K562 (cell line): Measurements from ENCODE around the gene LINGO3. TPM values are rescaled to one million over a fixed set of nuclear protein-coding genes. Genes with fewer than 3 reads are reported as not detected.

ENCODE experiments used
- CEBPG ChIP-seq, 3 experiments: fragments of 200-800 bp in 1 of 3; sonication (Bioruptor generic) in 1 of 3; sonication (generic) in 1 of 3; formaldehyde crosslinking in 1 of 3; IDR thresholded peaks in 2 of 3; conservative IDR thresholded peaks in 1 of 3; 2 replicates each; pipeline versions ENCODE4 v1.6.1 to v1.8.0; 2016 to 2022; ENCODE audit warnings: missing compliant biosample characterization in 2 of 3, missing genetic modification characterization in 2 of 3, mild to moderate bottlenecking in 1 of 3, missing genetic modification reagents in 1 of 3
- DLX4 ChIP-seq: fragments of 250-450 bp; sonication (Bioruptor Pico); IDR thresholded peaks from 2 replicates; pipeline ENCODE4 v1.6.1; 2021; ENCODE audit warnings: mild to moderate bottlenecking
- ETV6 ChIP-seq, 3 experiments: fragments of 150-350 bp in 1 of 3; sonication (generic) in 1 of 3; formaldehyde crosslinking in 1 of 3; IDR thresholded peaks; 2 replicates each; pipeline versions ENCODE4 v1.6.1 to v1.8.0; 2014 to 2022; ENCODE audit warnings: borderline replicate concordance in 2 of 3, low read depth in 2 of 3, antibody characterized with exemption in 1 of 3, low read length in 1 of 3, mild to moderate bottlenecking in 1 of 3, missing genetic modification reagents in 1 of 3
- GABPA ChIP-seq: fragments of 200-800 bp; sonication (Bioruptor generic); conservative IDR thresholded peaks from 2 replicates; pipeline ENCODE4 v1.6.1; 2016; ENCODE audit warnings: low read depth, missing genetic modification characterization, missing compliant biosample characterization
- HNRNPUL1 ChIP-seq: fragments of 200-400 bp; formaldehyde crosslinking; IDR thresholded peaks from 2 replicates; pipeline ENCODE4 v1.6.1; 2017; ENCODE audit warnings: low read length
- PRPF4 ChIP-seq: fragments of 200-400 bp; formaldehyde crosslinking; IDR thresholded peaks from one replicate; pipeline ENCODE4 v1.6.1; 2017; ENCODE audit warnings: low read length, low read depth, mild to moderate bottlenecking; ENCODE audit not compliant: insufficient read depth, poor library complexity, severe bottlenecking
- SP2 ChIP-seq: IDR thresholded peaks from 2 replicates; pipeline ENCODE4 v1.6.1; 2011; ENCODE audit warnings: mild to moderate bottlenecking, low read depth, low read length, moderate library complexity; ENCODE audit not compliant: poor library complexity, severe bottlenecking; ENCODE audit errors: extremely low read depth
- STAT6 ChIP-seq: sonication (generic); formaldehyde crosslinking; IDR thresholded peaks from 2 replicates; pipeline ENCODE4 v1.8.1; 2023; ENCODE audit warnings: mild to moderate bottlenecking, missing genetic modification reagents
- TRIM24 ChIP-seq, 2 experiments: fragments of 450-650 bp; IDR thresholded peaks; 2 replicates each; pipeline ENCODE4 v1.6.1; 2016
- TSC22D4 ChIP-seq: fragments of 450-650 bp; IDR thresholded peaks from 2 replicates; pipeline ENCODE4 v1.6.1; 2016; ENCODE audit warnings: missing genetic modification characterization, missing biosample characterization, control low read depth
- ZBTB49 ChIP-seq: sonication (generic); formaldehyde crosslinking; IDR thresholded peaks from 2 replicates; pipeline ENCODE4 v1.8.0; 2022; ENCODE audit warnings: missing genetic modification reagents, mild to moderate bottlenecking, borderline replicate concordance
- ZNF133 ChIP-seq: fragments of 250-450 bp; sonication (Bioruptor Pico); IDR thresholded peaks from 2 replicates; pipeline ENCODE4 v1.4.0; 2020; ENCODE audit warnings: mild to moderate bottlenecking
- ZNF263 ChIP-seq: sonication (generic); formaldehyde crosslinking; IDR thresholded peaks from 2 replicates; pipeline ENCODE4 v1.8.0; 2022; ENCODE audit warnings: mild to moderate bottlenecking, missing genetic modification reagents, borderline replicate concordance
- ZNF395 ChIP-seq: fragments of 200-800 bp; sonication (Bioruptor generic); IDR thresholded peaks from 2 replicates; pipeline ENCODE4 v1.6.1; 2017; ENCODE audit warnings: missing genetic modification characterization, missing compliant biosample characterization
- ZNF75A ChIP-seq: fragments of 450-650 bp; formaldehyde crosslinking; IDR thresholded peaks from 2 replicates; pipeline ENCODE4 v1.4.0; 2020; ENCODE audit warnings: mild to moderate bottlenecking
- ZNF785 ChIP-seq: fragments of 250-450 bp; sonication (Bioruptor Pico); IDR thresholded peaks from 2 replicates; pipeline ENCODE4 v1.4.0; 2020; ENCODE audit warnings: mild to moderate bottlenecking
- polyA plus RNA-seq, 8 experiments: library from polyadenylated mRNA; depleted of rRNA in 4 of 8; stranded (reverse) in 5 of 8; unstranded in 3 of 8; fragments of >200 nt; fragmentation: Nextera tagmentation in 2 of 8; fragmentation: Illumina TruSeq in 1 of 8; extraction: Ambion mirVana in 2 of 8; extraction: Trizol in 1 of 8; gene quantifications; 2 replicates each; pipeline versions ENCODE4 v1.2.1 to v1.2.3, GENCODE V29; 2011 to 2014; ENCODE audit warnings: inconsistent platforms in 1 of 8, missing spikeins in 1 of 8
- total RNA-seq, 7 experiments: library from RNA; depleted of rRNA in 6 of 7; stranded (reverse); fragments of >200 nt in 6 of 7; fragmentation: Illumina TruSeq in 2 of 7; extraction: Trizol in 2 of 7; gene quantifications; 2 replicates each; pipeline versions ENCODE4 v1.2.1 to v1.2.3, GENCODE V29; 2011 to 2021; ENCODE audit warnings: low replicate concordance in 1 of 7

Gene LINGO3
- total and polyA plus RNA-seq, 9 of the 15 experiments (the other 6 are each of a cell fraction or from before 2014, with no cell fraction given), result 0.03 to 0.05 (median 0.03) TPM; not detected in 6

GRCh38 chr19:2266183-2266993 lies 41.6 kb downstream of the LINGO3 start (continued):
- TF ChIP-seq ETV6 (IDR thresholded peaks at IDR 0.05; ENCODE audit: borderline replicate concordance in 1 of 2, low read depth in 2 of 2, low read length in 1 of 2), result no peak
- no peak for TF ChIP-seq ETV6 (CRISPR knock-in tag; IDR thresholded peaks at IDR 0.05; ENCODE audit: borderline replicate concordance)
- no peak for TF ChIP-seq ZNF75A (CRISPR knock-in tag)
- no peak for TF ChIP-seq ZNF133 (CRISPR knock-in tag)
- TF ChIP-seq ZNF785, result no peak
- TF ChIP-seq GABPA (tag), result no peak
- no peak for TF ChIP-seq TRIM24 (IDR thresholded peaks at IDR 0.05)
- TF ChIP-seq PRPF4, result no peak
- TF ChIP-seq CEBPG (CRISPR knock-in tag; IDR thresholded peaks at IDR 0.05), result peak; percentile 26; the same call in 1 of the 2 replicates
- TF ChIP-seq CEBPG (tag; conservative IDR thresholded peaks at IDR 0.05 in 1 of 2, IDR thresholded peaks at IDR 0.05 in 1 of 2), result no peak
- TF ChIP-seq ZBTB49 (CRISPR knock-in tag), result no peak
- TF ChIP-seq ZNF263 (CRISPR knock-in tag), result peak; percentile 36; the same call in 1 of the 2 replicates
- TF ChIP-seq SP2, result no peak
- TF ChIP-seq STAT6, result no peak
- TF ChIP-seq ZNF395 (CRISPR knock-in tag), result no peak
- no peak for TF ChIP-seq TSC22D4
- TF ChIP-seq HNRNPUL1, result no peak
- no peak for TF ChIP-seq DLX4 (CRISPR knock-in tag)
